ENCODE results near the gene ANP32B. TPM values are rescaled to one million over a fixed set of nuclear protein-coding genes. Genes with fewer than 3 reads are reported as not detected.
"Not testable (repeated sequence)": the region's sequence is repeated elsewhere in the genome, so short reads cannot be mapped to it uniquely, and the experiment has no call there.

The ANP32B gene
- 4.2 and 19.1 TPM in 2 replicates for total RNA-seq

GRCh38 chr9:97982683-97983588, at the start of gene ANP32B:
ANP32B (plus strand) TSS chr9:97983341; CDS start chr9:97983556, 215 bp downstream.
- DNase-seq (ENCODE audit: low read depth): peak; percentile 55

GRCh38 chr9:97934321-97935115, 48.6 kb upstream of the ANP32B start:
- DNase-seq (ENCODE audit: low read depth): peak; percentile 51

GRCh38 chr9:97935276-97935675, 47.9 kb upstream of the ANP32B start:
- no peak for DNase-seq (ENCODE audit: low read depth)

- no peak for DNase-seq (ENCODE audit: low read depth)
Measured at GRCh38 chr9:97936998-97937397, 46.1 kb upstream of the ANP32B start.

- DNase-seq (ENCODE audit: low read depth): no peak
Measured at GRCh38 chr9:97938081-97938644, 45.0 kb upstream of the ANP32B start, which contains the start of gene HEMGN. HEMGN (minus strand) TSS chr9:97938172; CDS start chr9:97938136, 36 bp downstream.

GRCh38 chr9:97940233-97940632, 42.9 kb upstream of the ANP32B start:
- DNase-seq (ENCODE audit: low read depth): no peak

GRCh38 chr9:97940741-97941140, 42.4 kb upstream of the ANP32B start:
- no peak for DNase-seq (ENCODE audit: low read depth)

GRCh38 chr9:97941323-97941722, 41.8 kb upstream of the ANP32B start:
- no peak for DNase-seq (ENCODE audit: low read depth)

GRCh38 chr9:97943308-97943855, 39.8 kb upstream of the ANP32B start:
- DNase-seq (ENCODE audit: low read depth): no peak

- DNase-seq (ENCODE audit: low read depth): no peak
Measured at GRCh38 chr9:97944612-97945011, 38.5 kb upstream of the ANP32B start.

GRCh38 chr9:97945470-97945869, 37.7 kb upstream of the ANP32B start:
- DNase-seq (ENCODE audit: low read depth): not testable (repeated sequence)

- DNase-seq (ENCODE audit: low read depth): not testable (repeated sequence)
Measured at GRCh38 chr9:97947094-97947493, 36.0 kb upstream of the ANP32B start.

GRCh38 chr9:97950873-97951272, 32.3 kb upstream of the ANP32B start:
- not testable (repeated sequence) for DNase-seq (ENCODE audit: low read depth)

- DNase-seq (ENCODE audit: low read depth): peak; percentile 59
Measured at GRCh38 chr9:97954550-97954989, 28.6 kb upstream of the ANP32B start.

GRCh38 chr9:97956331-97956730, 26.8 kb upstream of the ANP32B start:
- no peak for DNase-seq (ENCODE audit: low read depth)

- peak; percentile 51 for DNase-seq (ENCODE audit: low read depth)
Measured at GRCh38 chr9:97958812-97959511, 24.2 kb upstream of the ANP32B start.

- no peak for DNase-seq (ENCODE audit: low read depth)
Measured at GRCh38 chr9:97959585-97959984, 23.6 kb upstream of the ANP32B start.

GRCh38 chr9:97960678-97961328, 22.3 kb upstream of the ANP32B start:
- DNase-seq (ENCODE audit: low read depth): not testable (repeated sequence)

GRCh38 chr9:97961361-97961760, 21.8 kb upstream of the ANP32B start:
- DNase-seq (ENCODE audit: low read depth): no peak

- DNase-seq (ENCODE audit: low read depth): no peak
Measured at GRCh38 chr9:97962136-97962535, 21.0 kb upstream of the ANP32B start.

- no peak for DNase-seq (ENCODE audit: low read depth)
Measured at GRCh38 chr9:97962575-97962974, 20.6 kb upstream of the ANP32B start.

All from renal cortical epithelial cell (primary cell).